Stimulated activated memory B cell treated with anti-CD40 and anti-IgM and Interleukin-4, amounts not matched to agents 10 μg/mL and 1 μg/mL and 100 μg/mL, for 72 hours (primary cell): ENCODE measurements around the gene CCAR1.
"Not testable (repeated sequence)": the region's sequence is repeated elsewhere in the genome, so short reads cannot be mapped to it uniquely, and the experiment has no call there.

Source experiments
- ATAC-seq: fragments of 150-1000 bp; cut with Tn5 transposase; 2 replicates; pipeline ENCODE4 v1.10.0; 2021
- H3K27ac Mint-ChIP-seq: one replicate; pipeline ENCODE4 v1.8.0; 2022; ENCODE audit warnings: mild to moderate bottlenecking, mixed read lengths
- H3K27me3 Mint-ChIP-seq: one replicate; pipeline ENCODE4 v1.8.0; 2022; ENCODE audit warnings: mixed read lengths
- H3K36me3 Mint-ChIP-seq: one replicate; pipeline ENCODE4 v1.8.0; 2022; ENCODE audit warnings: mixed read lengths
- H3K4me1 Mint-ChIP-seq: one replicate; pipeline ENCODE4 v1.8.0; 2022; ENCODE audit warnings: mixed read lengths
- H3K4me3 Mint-ChIP-seq: one replicate; pipeline ENCODE4 v1.8.0; 2022; ENCODE audit warnings: mild to moderate bottlenecking, moderate library complexity, mixed read lengths
- H3K9me3 Mint-ChIP-seq: one replicate; pipeline ENCODE4 v1.8.0; 2022; ENCODE audit warnings: mixed read lengths

The CCAR1 gene

DNA sequence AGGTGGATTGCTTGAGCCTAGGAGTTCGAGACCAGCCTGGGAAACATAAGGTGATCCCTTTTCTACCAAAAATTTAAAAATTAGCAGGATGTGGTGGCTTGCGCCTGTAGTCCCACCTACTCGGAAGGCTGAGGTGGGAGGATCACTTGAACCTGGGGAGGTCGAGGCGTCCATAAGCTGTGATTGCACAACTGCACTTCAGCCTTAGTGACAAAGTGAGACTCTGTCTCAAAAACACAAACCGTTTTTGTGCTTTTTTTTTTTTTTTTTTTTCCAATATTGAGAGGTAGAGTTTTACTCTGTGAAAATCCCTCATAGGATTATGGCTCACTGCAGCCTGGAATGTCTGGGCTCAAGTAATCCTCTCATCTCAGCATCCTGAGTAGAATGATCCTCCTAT, 14.1 kb downstream of the CCAR1 start:
- peaks cover 42% of the 10 kb centered on the region for H3K36me3 Mint-ChIP-seq
- H3K4me1 Mint-ChIP-seq, result no peaks in the 10 kb centered on the region
- H3K27ac Mint-ChIP-seq, result no peak overlapping the region
- H3K4me3 Mint-ChIP-seq, result no peak overlapping the region
- H3K27me3 Mint-ChIP-seq, result no peaks in the 10 kb centered on the region
- no peaks in the 10 kb centered on the region for H3K9me3 Mint-ChIP-seq
- no peak for ATAC-seq

DNA sequence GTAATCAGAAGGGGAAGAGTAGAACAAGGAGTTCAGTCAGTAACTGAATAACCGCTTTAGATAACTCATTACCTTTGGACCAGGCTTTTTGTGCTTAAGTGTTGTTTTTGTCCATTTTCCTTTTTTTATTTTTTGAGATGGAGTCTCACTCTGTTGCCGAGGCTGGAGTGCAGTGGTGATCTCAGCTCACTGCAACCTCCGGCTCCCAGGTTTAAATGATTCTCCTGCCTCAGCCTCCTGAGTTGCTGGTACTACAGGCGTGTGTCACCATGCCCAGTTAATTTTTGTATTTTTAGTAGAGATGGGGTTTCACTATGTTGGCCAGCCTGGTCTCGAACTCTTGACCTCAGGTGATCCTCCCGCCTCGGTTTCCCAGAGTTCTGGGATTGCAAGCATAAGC, 14.7 kb downstream of the CCAR1 start:
- not testable (repeated sequence) for H3K27ac Mint-ChIP-seq, H3K4me3 Mint-ChIP-seq, H3K9me3 Mint-ChIP-seq, ATAC-seq, H3K4me1 Mint-ChIP-seq, H3K27me3 Mint-ChIP-seq
- peaks cover 40% of the 10 kb centered on the region for H3K36me3 Mint-ChIP-seq

DNA sequence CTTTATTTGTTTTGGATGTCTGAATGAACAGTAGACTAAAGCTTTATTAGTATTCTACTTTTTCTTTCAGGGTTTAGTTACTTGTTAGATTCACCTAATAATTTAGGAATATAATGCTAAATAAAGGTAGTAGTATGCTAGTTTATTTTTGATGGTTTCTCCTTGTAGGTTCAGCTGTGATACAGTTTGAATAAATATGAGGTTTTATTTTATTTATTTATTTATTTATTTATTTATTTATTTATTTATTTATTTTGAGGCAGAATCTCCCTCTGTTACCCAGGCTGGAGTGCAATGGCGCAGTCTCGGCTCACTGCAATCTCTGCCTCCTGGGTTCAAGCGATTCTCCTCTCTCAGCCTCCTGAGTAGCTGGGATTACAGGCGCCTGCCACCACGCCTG, 19.6 kb downstream of the CCAR1 start:
- H3K27ac Mint-ChIP-seq, H3K9me3 Mint-ChIP-seq, H3K27me3 Mint-ChIP-seq, ATAC-seq, H3K4me1 Mint-ChIP-seq, H3K4me3 Mint-ChIP-seq: not testable (repeated sequence)
- H3K36me3 Mint-ChIP-seq, result peaks cover 34% of the 10 kb centered on the region

DNA sequence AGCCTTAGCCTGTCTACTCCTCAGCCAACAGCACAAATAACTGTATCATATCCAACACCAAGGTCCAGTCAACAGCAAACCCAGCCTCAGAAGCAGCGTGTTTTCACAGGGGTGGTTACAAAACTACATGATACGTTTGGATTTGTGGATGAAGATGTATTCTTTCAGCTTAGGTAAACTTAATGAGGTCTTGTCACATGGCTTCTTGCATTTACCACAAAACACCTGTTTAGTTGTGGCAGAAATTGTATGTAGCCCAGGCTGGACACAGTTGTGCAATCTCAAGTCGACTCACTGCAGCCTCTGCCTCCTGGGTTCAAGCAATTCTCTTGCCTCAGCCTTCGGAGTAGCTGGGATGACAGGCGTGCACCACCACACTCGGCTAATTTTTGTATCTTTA, 21.4 kb downstream of the CCAR1 start:
- Mint-ChIP-seq H3K4me1 (no peaks in the 10 kb centered on the region), H3K9me3 (no peaks in the 10 kb centered on the region), H3K27ac (no peak overlapping the region), H3K27me3 (no peaks in the 10 kb centered on the region), H3K4me3 (no peak overlapping the region), H3K36me3 (peaks cover 22% of the 10 kb centered on the region)
- no peak for ATAC-seq

DNA sequence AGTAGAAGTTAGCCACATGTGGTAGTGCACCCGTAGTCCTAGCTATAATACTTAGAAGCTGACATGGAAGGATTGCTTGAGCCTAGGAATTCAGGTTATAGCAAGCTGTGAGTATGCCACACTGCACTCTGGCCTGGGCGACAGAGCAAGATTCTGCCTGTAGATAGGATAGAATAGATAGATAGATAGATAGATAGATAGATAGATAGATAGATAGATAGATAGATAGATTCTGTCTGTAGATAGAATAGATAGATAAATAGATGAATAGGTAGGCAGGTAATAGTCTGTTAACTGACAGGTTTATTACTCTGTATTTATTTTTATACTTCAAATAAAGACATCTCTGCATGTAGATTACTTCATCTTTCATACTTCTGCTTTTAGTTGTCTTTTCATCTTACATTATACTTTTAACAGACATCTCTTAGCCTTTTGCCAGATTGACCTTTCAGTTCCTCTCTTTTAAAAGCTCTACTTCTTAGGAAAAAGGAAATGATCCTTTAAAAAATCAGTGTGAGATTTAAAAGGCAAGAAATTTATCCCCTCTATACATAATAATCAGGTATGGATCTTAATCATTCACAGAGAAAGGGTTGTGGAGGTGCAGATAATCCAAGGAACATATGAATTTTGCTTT, 31.8 kb downstream of the CCAR1 start:
- H3K4me1 Mint-ChIP-seq, result peaks cover 7% of the 10 kb centered on the region
- H3K27ac Mint-ChIP-seq, result peak overlapping the region; percentile 68
- ATAC-seq, result no peak
- no peak overlapping the region for H3K4me3 Mint-ChIP-seq
- H3K9me3 Mint-ChIP-seq, result no peaks in the 10 kb centered on the region
- H3K36me3 Mint-ChIP-seq, result peaks cover 27% of the 10 kb centered on the region
- no peaks in the 10 kb centered on the region for H3K27me3 Mint-ChIP-seq

DNA sequence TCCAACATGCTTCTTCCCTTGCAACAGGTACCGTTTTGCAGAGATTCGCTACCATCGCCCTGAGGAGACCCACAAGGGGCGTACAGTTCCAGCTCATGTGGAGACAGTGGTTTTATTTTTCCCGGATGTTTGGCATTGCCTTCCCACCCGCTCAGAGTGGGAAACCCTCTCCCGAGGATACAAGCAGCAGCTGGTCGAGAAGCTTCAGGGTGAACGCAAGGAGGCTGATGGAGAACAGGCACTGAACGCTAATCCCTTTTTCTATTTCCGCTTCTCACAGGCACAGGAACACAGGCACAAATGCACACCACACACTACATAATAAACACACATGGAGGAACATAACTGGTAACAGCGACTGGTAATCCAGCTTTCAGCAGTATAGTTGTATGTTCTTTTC, 35.2 kb downstream of the CCAR1 start:
- H3K4me3 Mint-ChIP-seq, result no peak overlapping the region
- no peak overlapping the region for H3K27ac Mint-ChIP-seq

DNA sequence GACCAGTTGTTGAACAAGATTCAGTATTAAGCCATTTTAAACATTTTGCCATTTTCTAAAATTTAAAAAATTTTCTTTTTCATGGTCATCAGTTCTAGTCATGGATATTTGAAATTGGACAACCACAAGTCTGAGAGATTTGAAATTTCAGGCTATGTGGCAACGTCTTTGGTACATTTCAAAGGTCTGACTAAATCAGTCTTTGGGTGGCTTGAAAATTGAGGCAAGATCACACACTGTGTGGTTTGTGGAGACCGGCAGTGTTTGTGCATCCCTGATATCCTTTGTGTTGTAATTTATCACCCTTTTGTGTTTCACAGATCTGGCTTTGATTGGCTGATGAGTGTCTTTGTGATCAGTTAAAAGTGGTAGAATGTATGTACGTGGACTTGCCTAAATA, 35.7 kb downstream of the CCAR1 start:
- no peaks in the 10 kb centered on the region for H3K9me3 Mint-ChIP-seq
- H3K27ac Mint-ChIP-seq, result no peak overlapping the region
- no peak overlapping the region for H3K4me3 Mint-ChIP-seq
- ATAC-seq, result no peak
- peaks cover 30% of the 10 kb centered on the region for H3K36me3 Mint-ChIP-seq
- H3K27me3 Mint-ChIP-seq, result no peaks in the 10 kb centered on the region
- peaks cover 7% of the 10 kb centered on the region for H3K4me1 Mint-ChIP-seq

More for the DNA sequence above, 35.2 kb downstream of the CCAR1 start:
- Mint-ChIP-seq H3K9me3 (no peaks in the 10 kb centered on the region), H3K4me1 (peaks cover 7% of the 10 kb centered on the region), H3K36me3 (peaks cover 27% of the 10 kb centered on the region), H3K27me3 (no peaks in the 10 kb centered on the region)
- ATAC-seq, result no peak

DNA sequence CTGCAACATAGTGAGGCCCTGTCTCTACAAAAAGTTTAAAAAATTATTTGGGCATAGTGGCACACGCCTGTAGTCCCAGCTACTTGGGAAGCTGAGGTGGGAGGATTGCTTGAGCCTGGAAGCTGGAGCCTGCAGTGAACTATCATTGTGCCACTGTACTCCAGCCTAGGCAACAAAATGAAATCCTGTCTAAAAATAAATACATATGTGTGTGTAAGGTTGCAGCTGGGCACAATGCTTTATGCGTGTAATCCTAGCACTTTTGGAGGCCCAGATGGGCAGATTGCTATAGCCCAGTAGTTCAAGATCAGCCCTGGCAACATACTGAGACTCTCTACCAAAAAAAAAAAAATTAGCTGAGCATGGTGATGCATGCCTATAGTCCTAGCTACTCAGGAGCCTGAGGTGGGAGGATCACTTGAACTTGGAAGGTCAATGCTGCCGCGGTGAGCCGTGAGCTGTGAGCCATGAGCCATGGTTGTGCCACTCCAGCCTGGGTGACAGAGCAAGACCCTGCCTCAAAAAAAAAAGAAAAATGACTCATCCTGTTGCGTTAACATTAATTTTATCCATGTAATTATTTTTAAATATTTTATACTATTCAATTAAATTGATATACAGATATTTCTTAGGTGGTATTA, 38.3 kb downstream of the CCAR1 start:
- Mint-ChIP-seq H3K9me3 (no peaks in the 10 kb centered on the region), H3K36me3 (peaks cover 43% of the 10 kb centered on the region), H3K4me3 (no peak overlapping the region), H3K4me1 (peaks cover 4% of the 10 kb centered on the region), H3K27me3 (no peaks in the 10 kb centered on the region), H3K27ac (no peak overlapping the region)
- no peak for ATAC-seq

DNA sequence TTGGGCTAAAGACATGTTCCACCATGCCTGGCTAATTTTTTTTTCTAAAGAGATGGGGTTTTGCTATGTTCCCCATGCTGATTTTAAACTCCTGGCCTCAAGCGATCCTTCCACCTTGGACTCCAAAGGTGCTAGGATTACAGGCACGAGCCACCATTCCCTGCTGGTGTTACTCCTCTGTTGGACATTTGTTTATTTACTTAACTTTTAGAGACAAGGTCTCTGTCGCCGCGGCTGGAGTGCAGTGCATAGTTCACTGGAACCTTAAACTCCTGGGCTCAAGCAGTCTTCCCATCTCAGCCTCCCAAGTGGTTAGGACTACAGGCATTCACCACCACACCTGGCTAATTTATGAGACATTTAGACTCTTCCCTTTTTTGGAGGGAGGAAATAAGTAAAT, 38.9 kb downstream of the CCAR1 start:
- Mint-ChIP-seq H3K4me1 (peaks cover 4% of the 10 kb centered on the region), H3K27ac (no peak overlapping the region), H3K9me3 (no peaks in the 10 kb centered on the region), H3K36me3 (peaks cover 47% of the 10 kb centered on the region), H3K4me3 (no peak overlapping the region), H3K27me3 (no peaks in the 10 kb centered on the region)
- ATAC-seq, result no peak

DNA sequence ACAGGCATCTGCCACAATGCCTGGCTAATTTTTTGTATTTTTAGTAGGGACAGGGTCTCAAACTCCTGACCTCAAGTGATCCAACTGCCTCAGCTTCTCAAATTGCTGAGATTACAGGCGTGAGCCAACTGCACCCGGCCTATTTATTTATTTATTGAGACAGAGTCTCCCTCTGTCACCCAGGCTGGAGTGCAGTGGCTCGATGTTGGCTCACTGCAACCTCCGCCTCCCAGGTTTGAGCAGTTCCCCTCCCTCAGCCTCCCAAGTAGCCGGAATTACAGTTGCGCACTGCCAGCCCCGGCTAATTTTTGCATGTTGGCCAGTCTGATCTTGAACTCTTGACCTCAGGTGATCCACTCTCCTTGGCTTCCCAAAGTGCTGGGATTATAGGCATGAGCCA, 46.4 kb downstream of the CCAR1 start:
- not testable (repeated sequence) for H3K4me1 Mint-ChIP-seq, H3K4me3 Mint-ChIP-seq, H3K27me3 Mint-ChIP-seq, ATAC-seq, H3K9me3 Mint-ChIP-seq, H3K27ac Mint-ChIP-seq
- H3K36me3 Mint-ChIP-seq, result peaks cover 53% of the 10 kb centered on the region

DNA sequence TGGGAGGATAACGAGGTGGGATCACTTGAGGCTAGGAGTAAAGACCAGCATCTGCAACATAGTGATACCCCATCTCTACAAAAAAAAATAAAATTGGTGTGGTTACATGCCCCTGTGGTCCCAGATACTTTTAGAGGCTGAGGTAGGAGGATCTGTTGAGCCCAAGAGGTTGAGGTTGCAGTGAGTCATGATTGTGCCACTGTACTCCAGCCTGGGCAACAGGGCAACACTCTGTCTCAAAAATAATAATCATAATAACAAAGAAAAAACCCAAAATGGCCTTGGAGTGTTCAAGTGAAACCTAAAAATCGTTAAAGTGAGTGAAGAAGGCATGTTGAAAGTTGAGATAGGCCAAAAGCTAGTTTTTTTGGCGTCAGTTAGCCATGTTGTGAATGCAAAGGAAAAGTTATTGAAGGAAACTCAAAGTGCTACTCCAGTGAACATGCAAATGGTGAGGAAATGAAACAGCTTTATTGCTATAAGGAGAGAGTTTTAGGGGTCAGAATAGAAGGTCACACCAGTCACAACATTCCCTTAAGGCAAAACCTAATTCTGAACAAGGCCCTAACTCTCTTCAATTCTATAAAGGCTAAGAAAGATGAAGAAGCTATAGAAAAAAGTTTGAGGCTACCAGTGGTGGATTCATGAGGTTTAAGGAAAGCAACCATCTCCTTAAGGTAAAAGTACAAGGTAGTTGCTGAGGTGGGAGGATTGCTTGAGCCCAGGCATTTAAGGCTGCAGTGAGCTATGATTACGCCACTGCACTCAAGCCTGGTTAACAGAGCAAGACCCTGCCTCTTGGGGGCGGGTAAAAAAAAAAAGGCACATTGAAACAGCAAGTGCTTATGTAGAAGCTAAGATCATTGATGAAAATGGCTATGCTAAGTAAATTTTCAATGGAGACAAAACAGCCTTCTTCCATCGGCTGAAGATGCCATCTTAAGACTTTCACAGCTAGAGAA, 60.9 kb downstream of the CCAR1 start:
- Mint-ChIP-seq H3K4me3 (no peak overlapping the region), H3K9me3 (no peaks in the 10 kb centered on the region), H3K4me1 (peaks cover 22% of the 10 kb centered on the region), H3K27ac (peak overlapping the region; percentile 41), H3K27me3 (no peaks in the 10 kb centered on the region), H3K36me3 (peaks cover 52% of the 10 kb centered on the region)
- peak; percentile 76 for ATAC-seq

DNA sequence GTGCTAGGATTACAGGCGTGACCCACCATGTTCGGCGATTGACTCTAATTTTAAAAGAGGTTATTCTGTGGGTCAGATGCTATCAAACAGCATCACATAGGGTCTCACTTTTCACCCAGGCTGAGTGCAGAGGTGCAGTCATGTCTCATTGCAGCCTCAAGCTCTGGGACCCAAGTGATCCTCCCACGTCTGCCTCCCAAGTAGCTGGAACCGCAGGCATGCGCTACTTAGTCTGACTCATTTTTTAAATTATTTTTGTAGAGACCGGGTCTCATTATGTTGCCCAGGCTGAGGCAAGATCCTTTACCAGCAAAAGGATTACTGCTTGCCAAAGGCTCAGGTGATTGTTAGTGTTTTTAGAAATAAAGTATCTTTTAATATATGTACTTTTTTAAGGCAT, 63.4 kb downstream of the CCAR1 start:
- no peak for ATAC-seq
- H3K36me3 Mint-ChIP-seq, result peaks cover 46% of the 10 kb centered on the region
- no peaks in the 10 kb centered on the region for H3K27me3 Mint-ChIP-seq
- no peak overlapping the region for H3K27ac Mint-ChIP-seq
- no peak overlapping the region for H3K4me3 Mint-ChIP-seq
- no peaks in the 10 kb centered on the region for H3K9me3 Mint-ChIP-seq
- H3K4me1 Mint-ChIP-seq, result peaks cover 22% of the 10 kb centered on the region

DNA sequence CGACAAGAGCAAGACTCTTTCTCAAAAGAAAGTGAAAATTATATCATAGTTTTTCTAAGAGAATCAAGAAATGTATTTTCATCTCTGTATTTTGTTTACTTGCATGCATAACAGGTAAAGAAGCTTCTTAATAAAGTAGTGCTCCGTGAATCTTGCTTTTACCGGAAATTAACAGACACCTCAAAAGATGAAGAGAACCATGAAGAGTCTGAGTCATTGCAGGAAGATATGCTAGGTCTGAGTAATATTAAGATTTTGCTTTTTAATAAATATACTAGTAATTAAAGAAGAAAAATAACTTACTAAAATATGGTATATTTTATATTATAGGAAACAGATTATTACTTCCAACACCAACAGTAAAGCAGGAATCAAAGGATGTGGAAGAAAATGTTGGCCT, 66.8 kb downstream of the CCAR1 start:
- no peak overlapping the region for H3K27ac Mint-ChIP-seq
- no peaks in the 10 kb centered on the region for H3K9me3 Mint-ChIP-seq
- H3K27me3 Mint-ChIP-seq, result no peaks in the 10 kb centered on the region
- H3K4me1 Mint-ChIP-seq, result no peaks in the 10 kb centered on the region
- H3K36me3 Mint-ChIP-seq, result peaks cover 38% of the 10 kb centered on the region
- no peak overlapping the region for H3K4me3 Mint-ChIP-seq
- no peak for ATAC-seq

DNA sequence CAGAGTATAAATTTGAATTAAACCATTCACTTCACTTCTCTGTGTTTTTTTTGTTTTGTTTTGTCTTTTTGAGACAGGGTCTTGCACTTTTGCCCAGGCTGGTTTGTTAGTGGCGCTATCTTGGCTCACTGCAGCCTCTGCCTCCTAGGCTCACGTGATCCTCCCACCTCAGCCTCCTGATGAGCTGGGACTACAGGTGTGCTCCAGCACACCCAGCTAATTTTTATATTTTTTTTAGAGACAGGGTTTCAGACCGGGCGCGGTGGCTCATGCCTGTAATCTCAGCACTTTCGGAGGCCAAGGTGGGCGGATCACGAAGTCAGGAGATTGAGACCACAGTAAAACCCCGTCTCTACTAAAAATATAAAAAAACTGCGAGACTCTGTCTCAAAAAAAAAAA, 69.4 kb downstream of the CCAR1 start:
- no peak overlapping the region for H3K27ac Mint-ChIP-seq
- no peak overlapping the region for H3K4me3 Mint-ChIP-seq
- H3K9me3 Mint-ChIP-seq, result no peaks in the 10 kb centered on the region
- no peaks in the 10 kb centered on the region for H3K4me1 Mint-ChIP-seq
- ATAC-seq, result no peak
- H3K27me3 Mint-ChIP-seq, result no peaks in the 10 kb centered on the region
- peaks cover 48% of the 10 kb centered on the region for H3K36me3 Mint-ChIP-seq

DNA sequence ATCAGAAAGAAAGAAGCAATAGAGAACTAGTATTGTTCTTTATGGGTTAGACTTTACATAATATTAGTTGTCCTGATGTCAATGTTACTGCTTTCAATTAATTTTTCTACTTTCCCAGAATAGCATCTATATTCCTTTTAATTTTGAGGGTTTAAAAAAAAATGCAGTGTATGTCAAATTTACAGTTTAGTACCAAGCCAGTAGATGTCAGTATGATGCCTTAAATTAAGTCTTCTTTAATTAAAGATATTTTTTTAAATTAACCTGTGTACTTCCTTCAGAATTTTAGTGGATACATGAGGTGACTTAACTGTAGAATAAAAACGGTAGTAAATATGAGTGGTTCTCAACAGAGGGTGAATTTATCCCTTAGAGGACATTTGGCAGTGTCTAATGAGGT, 71.1 kb downstream of the CCAR1 start:
- Mint-ChIP-seq H3K27me3 (no peaks in the 10 kb centered on the region), H3K36me3 (peaks cover 33% of the 10 kb centered on the region), H3K27ac (no peak overlapping the region), H3K4me3 (no peak overlapping the region), H3K9me3 (no peaks in the 10 kb centered on the region), H3K4me1 (no peaks in the 10 kb centered on the region)
- ATAC-seq, result no peak
